PC-9 (cell line): Measurements from ENCODE around the gene SLC24A2. TPM values are rescaled to one million over a fixed set of nuclear protein-coding genes. Genes with fewer than 3 reads are reported as not detected.

Experiments
- BruUV-seq: library from RNA; stranded (reverse); fragments of 400-500 nt; replicated peaks from 2 replicates; lab custom pipeline; 2021; lab: Mats Ljungman, UMichigan
- CTCF ChIA-PET: fragments of 300-600 bp; sonication (Branson Sonifier 250); formaldehyde crosslinking; loops from one replicate; lab custom pipeline; 2022; ENCODE audit warnings: antibody characterized with exemption; lab: Charles Lee
- POLR2A ChIA-PET: fragments of 300-600 bp; sonication (Branson Sonifier 250); formaldehyde crosslinking; loops from one replicate; lab custom pipeline; 2022; ENCODE audit warnings: antibody characterized with exemption; ENCODE audit not compliant: unreplicated experiment; lab: Charles Lee
- DNase-seq, 2 experiments: peaks; one replicate each; pipeline versions ENCODE4 v3.0.0 to v3.0.0-alpha.2; 2015 to 2022; ENCODE audit warnings: mixed read lengths in 1 of 2
- H2AFZ ChIP-seq: fragments of 200-600 bp; sonication (generic); 2 replicates; pipeline ENCODE4 v1.8.1; 2017; ENCODE audit warnings: antibody characterized with exemption
- H3F3A ChIP-seq: fragments of 200-600 bp; sonication (generic); 2 replicates; pipeline ENCODE4 v1.8.1; 2017; ENCODE audit warnings: antibody characterized with exemption, mild to moderate bottlenecking, low read depth; ENCODE audit not compliant: insufficient read depth
- H3K27ac ChIP-seq: fragments of 200-600 bp; sonication (generic); 2 replicates; pipeline ENCODE4 v1.6.1; 2016; ENCODE audit warnings: mixed run types
- H3K27me3 ChIP-seq: fragments of 200-600 bp; sonication (generic); 2 replicates; pipeline ENCODE4 v1.6.1; 2016; ENCODE audit warnings: low read depth, mixed run types; ENCODE audit not compliant: insufficient read depth
- H3K36me3 ChIP-seq: fragments of 200-600 bp; sonication (generic); 2 replicates; pipeline ENCODE4 v1.6.1; 2016; ENCODE audit warnings: low read depth, mixed run types
- H3K4me1 ChIP-seq: fragments of 200-600 bp; sonication (generic); replicated peaks from 2 replicates; pipeline ENCODE4 v1.6.1; 2016; ENCODE audit warnings: mixed run types; ENCODE audit not compliant: insufficient read depth
- H3K4me2 ChIP-seq: fragments of 200-600 bp; sonication (generic); 2 replicates; pipeline ENCODE4 v1.6.1; 2017; ENCODE audit warnings: mixed run types
- H3K4me3 ChIP-seq: fragments of 200-600 bp; sonication (generic); 2 replicates; pipeline ENCODE4 v1.6.1; 2016; ENCODE audit warnings: mixed run types
- H3K79me2 ChIP-seq: fragments of 200-600 bp; sonication (generic); 2 replicates; pipeline ENCODE4 v1.6.1; 2017; ENCODE audit warnings: low read depth, mixed run types
- H3K9me2 ChIP-seq: fragments of 200-600 bp; sonication (generic); 2 replicates; pipeline ENCODE4 v1.8.1; 2017; ENCODE audit warnings: mild to moderate bottlenecking; ENCODE audit not compliant: insufficient read depth
- H3K9me3 ChIP-seq: fragments of 200-600 bp; sonication (generic); 2 replicates; pipeline ENCODE4 v1.8.1; 2016; ENCODE audit warnings: low read depth; ENCODE audit not compliant: insufficient read depth
- H4K20me1 ChIP-seq: fragments of 200-600 bp; sonication (generic); 2 replicates; pipeline ENCODE4 v1.8.1; 2017; ENCODE audit not compliant: insufficient read depth
- EZH2 ChIP-seq: fragments of 200-600 bp; sonication (generic); IDR thresholded peaks from 2 replicates; pipeline ENCODE4 v1.8.0; 2017; ENCODE audit warnings: antibody characterized with exemption, low read depth
- intact Hi-C: fragments of 100-400 bp; cut with micrococcal nuclease; formaldehyde crosslinking; loops from one replicate; pipeline ENCODE4 v1.10.0; 2022; ENCODE audit not compliant: unreplicated experiment
- total RNA-seq: library from RNA; stranded (reverse); gene quantifications from 2 replicates; pipeline ENCODE4 v1.2.3, GENCODE V29; 2021
- TF ChIP-seq, protein P1 (sequence below): fragments of 200-600 bp; sonication (generic); conservative IDR thresholded peaks from 2 replicates; pipeline ENCODE4 v1.6.1; 2017; ENCODE audit warnings: mixed run types, antibody characterized with exemption, mild to moderate bottlenecking, moderate library complexity

SLC24A2 gene
- total RNA-seq, 1 experiment from 2014 or later, result not detected

GRCh38 chr9:19768798-19769197, 20.0 kb downstream of the SLC24A2 start:
- POLR2A ChIA-PET, result no interaction called here
- no peak for TF ChIP-seq EZH2

DNA sequence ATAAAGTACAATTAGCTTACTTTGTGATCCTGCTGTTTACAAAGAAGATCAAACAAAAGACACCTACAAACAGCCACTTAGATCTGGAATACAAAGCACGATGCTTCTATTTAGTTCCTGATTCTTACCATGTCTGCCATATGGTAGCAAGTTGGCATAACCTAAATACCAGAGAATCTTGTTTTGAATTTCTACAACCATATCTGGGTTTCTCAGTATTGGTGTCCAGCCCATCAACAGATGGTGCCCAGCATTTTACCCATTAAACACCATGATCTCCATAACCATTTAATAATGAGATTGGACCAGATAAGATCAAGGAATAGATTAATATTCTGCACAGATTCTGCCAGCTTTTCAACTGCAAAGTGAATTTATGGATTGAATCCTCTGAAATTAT, 29.8 kb downstream of the SLC24A2 start:
- Histone ChIP-seq H3K27ac (no peak overlapping the region), H4K20me1 (no peaks in the 10 kb centered on the region), H3K9me2 (no peaks in the 10 kb centered on the region), H3K9me3 (no peaks in the 10 kb centered on the region), H3K4me1 (no peaks in the 10 kb centered on the region), H3K4me3 (no peak overlapping the region), H3F3A (no peaks in the 10 kb centered on the region), H3K27me3 (no peaks in the 10 kb centered on the region), H2AFZ (no peak overlapping the region), H3K79me2 (no peaks in the 10 kb centered on the region), H3K36me3 (no peaks in the 10 kb centered on the region), H3K4me2 (no peak overlapping the region)
- CTCF ChIA-PET, result no interaction called here
- TF ChIP-seq EZH2, result no peak
- TF ChIP-seq, protein P1, sequence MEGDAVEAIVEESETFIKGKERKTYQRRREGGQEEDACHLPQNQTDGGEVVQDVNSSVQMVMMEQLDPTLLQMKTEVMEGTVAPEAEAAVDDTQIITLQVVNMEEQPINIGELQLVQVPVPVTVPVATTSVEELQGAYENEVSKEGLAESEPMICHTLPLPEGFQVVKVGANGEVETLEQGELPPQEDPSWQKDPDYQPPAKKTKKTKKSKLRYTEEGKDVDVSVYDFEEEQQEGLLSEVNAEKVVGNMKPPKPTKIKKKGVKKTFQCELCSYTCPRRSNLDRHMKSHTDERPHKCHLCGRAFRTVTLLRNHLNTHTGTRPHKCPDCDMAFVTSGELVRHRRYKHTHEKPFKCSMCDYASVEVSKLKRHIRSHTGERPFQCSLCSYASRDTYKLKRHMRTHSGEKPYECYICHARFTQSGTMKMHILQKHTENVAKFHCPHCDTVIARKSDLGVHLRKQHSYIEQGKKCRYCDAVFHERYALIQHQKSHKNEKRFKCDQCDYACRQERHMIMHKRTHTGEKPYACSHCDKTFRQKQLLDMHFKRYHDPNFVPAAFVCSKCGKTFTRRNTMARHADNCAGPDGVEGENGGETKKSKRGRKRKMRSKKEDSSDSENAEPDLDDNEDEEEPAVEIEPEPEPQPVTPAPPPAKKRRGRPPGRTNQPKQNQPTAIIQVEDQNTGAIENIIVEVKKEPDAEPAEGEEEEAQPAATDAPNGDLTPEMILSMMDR, result no peak
- intact Hi-C loops, result no loop called here
- no TSS peak for BruUV-seq
- POLR2A ChIA-PET, result no interaction called here
- DNase-seq, result no peak

More at GRCh38 chr9:19768798-19769197, 20.0 kb downstream of the SLC24A2 start:
- Histone ChIP-seq H3K4me1 (no peaks in the 10 kb centered on the region), H3K27ac (no peak overlapping the region), H3K9me3 (no peaks in the 10 kb centered on the region), H3K4me2 (no peak overlapping the region), H4K20me1 (no peaks in the 10 kb centered on the region), H3K4me3 (no peak overlapping the region), H3K27me3 (no peaks in the 10 kb centered on the region), H3F3A (no peaks in the 10 kb centered on the region), H3K36me3 (no peaks in the 10 kb centered on the region), H3K9me2 (no peaks in the 10 kb centered on the region), H2AFZ (no peak overlapping the region), H3K79me2 (no peaks in the 10 kb centered on the region)
- BruUV-seq, result no TSS peak
- CTCF ChIA-PET, result no interaction called here
- intact Hi-C loops, result no loop called here
- DNase-seq, result no peak

- no peaks in the 10 kb centered on the region for H3K79me2 ChIP-seq
- H3K9me2 ChIP-seq, result no peaks in the 10 kb centered on the region
- H3F3A ChIP-seq, result no peaks in the 10 kb centered on the region
- BruUV-seq, result no TSS peak
- POLR2A ChIA-PET, result no interaction called here
- CTCF ChIA-PET, result no interaction called here
- H3K36me3 ChIP-seq, result no peaks in the 10 kb centered on the region
- TF ChIP-seq, protein P1, result no peak
- TF ChIP-seq EZH2, result no peak
- H3K27me3 ChIP-seq, result no peaks in the 10 kb centered on the region
- no peaks in the 10 kb centered on the region for H4K20me1 ChIP-seq
- no peaks in the 10 kb centered on the region for H3K9me3 ChIP-seq
- no peak overlapping the region for H3K4me2 ChIP-seq
- H3K4me1 ChIP-seq, result no peaks in the 10 kb centered on the region
- H3K27ac ChIP-seq, result no peak overlapping the region
- no peak overlapping the region for H2AFZ ChIP-seq
- DNase-seq, result no peak
- no peak overlapping the region for H3K4me3 ChIP-seq
- intact Hi-C loops, result no loop called here
Observed at GRCh38 chr9:19757745-19758144, 31.1 kb downstream of the SLC24A2 start.

DNA sequence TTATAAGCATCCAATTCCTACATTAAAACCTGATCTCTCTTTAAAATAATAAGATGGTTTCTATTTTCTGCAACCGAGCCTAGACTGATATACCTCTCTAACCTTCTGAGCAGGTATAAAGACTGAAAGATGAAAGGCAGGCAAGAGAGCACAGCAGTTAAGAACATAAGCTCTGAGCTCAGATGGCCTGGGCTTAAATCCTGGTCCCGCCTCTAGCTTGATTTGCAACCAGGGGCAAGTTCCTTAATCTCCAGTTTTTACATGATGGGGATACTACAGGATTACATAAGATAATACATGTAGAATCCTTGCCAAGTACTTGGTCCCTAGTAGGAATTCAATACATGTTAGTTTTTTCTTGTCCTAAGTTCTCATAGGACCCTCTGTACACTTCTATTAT, 33.9 kb downstream of the SLC24A2 start:
- no TSS peak for BruUV-seq
- H3K36me3 ChIP-seq, result no peaks in the 10 kb centered on the region
- no peaks in the 10 kb centered on the region for H4K20me1 ChIP-seq
- H3K79me2 ChIP-seq, result no peaks in the 10 kb centered on the region
- DNase-seq, result no peak
- no peaks in the 10 kb centered on the region for H3K27me3 ChIP-seq
- no peaks in the 10 kb centered on the region for H3K4me1 ChIP-seq
- H3K9me3 ChIP-seq, result no peaks in the 10 kb centered on the region
- no peaks in the 10 kb centered on the region for H3K9me2 ChIP-seq
- CTCF ChIA-PET, result no interaction called here
- no peak overlapping the region for H3K4me2 ChIP-seq
- intact Hi-C loops, result no loop called here
- TF ChIP-seq, protein P1, result no peak
- no peak for TF ChIP-seq EZH2
- no peak overlapping the region for H2AFZ ChIP-seq
- no peak overlapping the region for H3K4me3 ChIP-seq
- POLR2A ChIA-PET, result no interaction called here
- H3F3A ChIP-seq, result no peaks in the 10 kb centered on the region
- H3K27ac ChIP-seq, result no peak overlapping the region
